H1 (cell line): Measurements from ENCODE around the gene UNC79. TPM values are rescaled to one million over a fixed set of nuclear protein-coding genes. Genes with fewer than 3 reads are reported as not detected.

Experiments
- CTCF ChIA-PET: fragments of 300-600 bp; sonication (Branson Sonifier 250); formaldehyde crosslinking; loops from one replicate; lab custom pipeline; 2021; ENCODE audit not compliant: partially characterized antibody; lab: Charles Lee
- POLR2A ChIA-PET: fragments of 300-600 bp; sonication (Branson Sonifier 250); formaldehyde crosslinking; loops from one replicate; lab custom pipeline; 2021; ENCODE audit warnings: inconsistent platforms; ENCODE audit not compliant: partially characterized antibody; lab: Charles Lee
- DNase-seq, 2 experiments: peaks; one replicate each; pipeline versions ENCODE4 v3.0.0 to v3.0.0-alpha.2; 2010 to 2022; ENCODE audit warnings: low spot score in 2 of 2, low read depth in 1 of 2, mixed read lengths in 1 of 2
- FAIRE-seq: peaks from 2 replicates; lab custom pipeline; 2011; peaks lifted over from hg19 to GRCh38; lab: Jason Lieb, UNC
- H2AFZ ChIP-seq: 2 replicates; pipeline ENCODE4 v1.8.1; 2012; ENCODE audit warnings: low read length, inconsistent platforms
- H2AK5ac ChIP-seq: 2 replicates; pipeline ENCODE4 v1.6.1; 2013; ENCODE audit warnings: low read depth, low read length
- H2BK120ac ChIP-seq: replicated peaks from 2 replicates; pipeline ENCODE3; 2013; ENCODE audit warnings: low read depth, low read length, inconsistent platforms
- H2BK12ac ChIP-seq: 2 replicates; pipeline ENCODE4 v1.6.1; 2013; ENCODE audit warnings: low read depth, low read length
- H2BK15ac ChIP-seq: 2 replicates; pipeline ENCODE4 v1.6.1; 2013; ENCODE audit warnings: low read length
- H2BK20ac ChIP-seq: 2 replicates; pipeline ENCODE4 v1.6.1; 2013; ENCODE audit warnings: low read length
- H2BK5ac ChIP-seq: 2 replicates; pipeline ENCODE4 v1.6.1; 2013; ENCODE audit warnings: low read depth, low read length
- H3K14ac ChIP-seq: 2 replicates; pipeline ENCODE4 v1.6.1; 2013; ENCODE audit warnings: inconsistent platforms; ENCODE audit not compliant: insufficient read length
- H3K18ac ChIP-seq: 2 replicates; pipeline ENCODE4 v1.6.1; 2013; ENCODE audit warnings: low read length; ENCODE audit errors: extremely low read depth
- H3K23ac ChIP-seq: 2 replicates; pipeline ENCODE4 v1.6.1; 2013; ENCODE audit warnings: inconsistent platforms; ENCODE audit not compliant: insufficient read length
- H3K23me2 ChIP-seq: 2 replicates; pipeline ENCODE4 v1.6.1; 2013; ENCODE audit warnings: low read depth, low read length
- H3K27ac ChIP-seq: 2 replicates; pipeline ENCODE4 v1.6.1; 2011; ENCODE audit warnings: low read depth, low read length, inconsistent platforms
- H3K27me3 ChIP-seq, 4 experiments: replicated peaks in 1 of 4; 1 replicate in 1 of 4; 2 replicates in 3 of 4; pipeline versions ENCODE4 v1.6.1 to v1.8.1; 2011 to 2013; ENCODE audit warnings: low read length in 3 of 4, mild to moderate bottlenecking in 3 of 4, inconsistent platforms in 2 of 4, mixed read lengths in 2 of 4, moderate library complexity in 1 of 4; ENCODE audit not compliant: control insufficient read depth in 3 of 4, insufficient read depth in 3 of 4; ENCODE audit errors: extremely low read depth in 1 of 4
- H3K36me3 ChIP-seq, 4 experiments: 2 replicates each; pipeline versions ENCODE4 v1.6.1 to v1.8.1; 2011 to 2013; ENCODE audit warnings: mild to moderate bottlenecking in 4 of 4, low read length in 3 of 4, moderate library complexity in 2 of 4, control low read depth in 1 of 4, inconsistent platforms in 1 of 4; ENCODE audit not compliant: insufficient read depth in 4 of 4, control insufficient read depth in 2 of 4
- H3K4ac ChIP-seq: replicated peaks from 2 replicates; pipeline ENCODE3; 2013; ENCODE audit warnings: low read length, low read depth, mixed read lengths, inconsistent platforms; ENCODE audit not compliant: insufficient read length
- H3K4me1 ChIP-seq, 4 experiments: replicated peaks in 1 of 4; 1 replicate in 1 of 4; 2 replicates in 3 of 4; pipeline versions ENCODE4 v1.6.1 to v1.8.1; 2011 to 2013; ENCODE audit warnings: low read length in 3 of 4, inconsistent platforms in 2 of 4, mixed read lengths in 1 of 4; ENCODE audit not compliant: insufficient read depth in 4 of 4, control insufficient read depth in 3 of 4
- H3K4me2 ChIP-seq, 2 experiments: 2 replicates each; pipeline versions ENCODE4 v1.6.1 to v1.8.1; 2011 to 2013; ENCODE audit warnings: low read depth in 2 of 2, low read length in 2 of 2, control low read depth in 1 of 2, inconsistent platforms in 1 of 2, mild to moderate bottlenecking in 1 of 2; ENCODE audit not compliant: insufficient read depth in 1 of 2
- H3K4me3 ChIP-seq, 4 experiments: fragments of 200-600, 300-600 bp in 1 of 4; sonication (generic), shearing (Covaris generic), sonication (Bioruptor Twin) in 1 of 4; 2 replicates each; pipeline versions ENCODE4 v1.5.1 to v1.8.1; 2011 to 2016; ENCODE audit warnings: low read length in 4 of 4, low read depth in 3 of 4, control low read depth in 2 of 4, inconsistent platforms in 2 of 4, mild to moderate bottlenecking in 2 of 4, mixed read lengths in 1 of 4, moderate library complexity in 1 of 4; ENCODE audit not compliant: insufficient read depth in 2 of 4; ENCODE audit errors: extremely low read depth in 1 of 4
- H3K56ac ChIP-seq: replicated peaks from 2 replicates; pipeline ENCODE3; 2013; ENCODE audit warnings: low read depth, mild to moderate bottlenecking, mixed read lengths, low read length, inconsistent platforms; ENCODE audit not compliant: insufficient read length
- H3K79me1 ChIP-seq: 2 replicates; pipeline ENCODE4 v1.6.1; 2013; ENCODE audit warnings: low read depth, low read length, control low read depth
- H3K79me2 ChIP-seq, 2 experiments: 2 replicates each; pipeline versions ENCODE4 v1.6.1 to v1.8.1; 2012 to 2013; ENCODE audit warnings: low read length in 2 of 2, mild to moderate bottlenecking in 2 of 2, inconsistent platforms in 1 of 2; ENCODE audit not compliant: insufficient read depth in 2 of 2, control insufficient read depth in 1 of 2
- H3K9ac ChIP-seq, 4 experiments: replicated peaks in 1 of 4; 1 replicate in 1 of 4; 2 replicates in 3 of 4; pipeline versions ENCODE4 v1.6.1 to v1.8.1; 2011 to 2013; ENCODE audit warnings: low read depth in 3 of 4, low read length in 3 of 4, control low read depth in 2 of 4, mild to moderate bottlenecking in 2 of 4, moderate library complexity in 2 of 4, inconsistent platforms in 1 of 4; ENCODE audit errors: extremely low read depth in 1 of 4
- H3K9me3 ChIP-seq, 2 experiments: 2 replicates each; pipeline versions ENCODE4 v1.6.1 to v1.8.1; 2012 to 2013; ENCODE audit warnings: mild to moderate bottlenecking in 2 of 2, moderate library complexity in 2 of 2, control low read depth in 1 of 2, inconsistent platforms in 1 of 2, low read depth in 1 of 2, low read length in 1 of 2, mixed read lengths in 1 of 2; ENCODE audit not compliant: insufficient read depth in 2 of 2
- H4K20me1 ChIP-seq, 2 experiments: replicated peaks in 1 of 2; 2 replicates each; pipeline versions ENCODE3 to v1.8.1; 2011 to 2013; ENCODE audit warnings: inconsistent platforms in 2 of 2, low read length in 2 of 2, mild to moderate bottlenecking in 1 of 2; ENCODE audit not compliant: insufficient read depth in 2 of 2, control insufficient read depth in 1 of 2
- H4K5ac ChIP-seq: 2 replicates; pipeline ENCODE4 v1.6.1; 2013; ENCODE audit warnings: low read length, low read depth, mixed read lengths, inconsistent platforms; ENCODE audit not compliant: insufficient read length
- H4K8ac ChIP-seq: 2 replicates; pipeline ENCODE4 v1.8.0; 2013; ENCODE audit warnings: mild to moderate bottlenecking, moderate library complexity, low read length, inconsistent platforms; ENCODE audit not compliant: insufficient read depth; ENCODE audit errors: extremely low read depth
- H4K91ac ChIP-seq: replicated peaks from 2 replicates; pipeline ENCODE3; 2013; ENCODE audit warnings: low read length, mixed read lengths, inconsistent platforms; ENCODE audit not compliant: insufficient read length
- BCL11A ChIP-seq, 2 experiments: IDR thresholded peaks; one replicate each; pipeline ENCODE4 v1.6.1; 2011; ENCODE audit warnings: low read depth in 2 of 2, low read length in 2 of 2, mild to moderate bottlenecking in 2 of 2
- E2F6 ChIP-seq: IDR thresholded peaks from 2 replicates; pipeline ENCODE4 v1.6.1; 2012; ENCODE audit warnings: inconsistent platforms
- EP300 ChIP-seq, 2 experiments: IDR thresholded peaks; 1 replicate in 1 of 2; 2 replicates in 1 of 2; pipeline ENCODE4 v1.6.1; 2011 to 2012; ENCODE audit warnings: low read depth in 2 of 2, low read length in 2 of 2, mild to moderate bottlenecking in 2 of 2, borderline replicate concordance in 1 of 2, inconsistent platforms in 1 of 2, moderate library complexity in 1 of 2
- SUZ12 ChIP-seq: fragments of 200-600 bp; sonication (generic); IDR thresholded peaks from 2 replicates; pipeline ENCODE4 v1.6.1; 2012; ENCODE audit warnings: mild to moderate bottlenecking, inconsistent platforms, low read length, moderate library complexity, mixed read lengths
- WGBS, 2 experiments: shearing (Covaris generic) in 1 of 2; methylation state at CpG; one replicate each; pipeline versions ENCODE4 v1.1.6 to v1.1.7; 2013 to 2015; ENCODE audit warnings: low lambda C conversion rate in 2 of 2, mixed read lengths in 2 of 2, inconsistent platforms in 1 of 2, low coverage in 1 of 2, missing lambda C conversion rate in 1 of 2; ENCODE audit not compliant: insufficient replicate concordance in 2 of 2, insufficient coverage in 1 of 2, insufficient read length in 1 of 2; ENCODE audit errors: extremely low coverage in 1 of 2, missing lambda C conversion rate in 1 of 2; 5-methylcytosine and 5-hydroxymethylcytosine counted together
- polyA plus RNA-seq, 7 experiments: library from polyadenylated mRNA; depleted of rRNA in 3 of 7; stranded (reverse) in 5 of 7; unstranded in 2 of 7; fragments of >200 nt in 5 of 7; fragments of 200-250 nt in 2 of 7; gene quantifications; 1 replicate in 5 of 7; 2 replicates in 1 of 7; 4 replicates in 1 of 7; pipeline versions ENCODE4 v1.2.1 to v1.2.3, GENCODE V29; 2011 to 2013; ENCODE audit warnings: missing spikeins in 2 of 7, mixed read lengths in 2 of 7
- total RNA-seq: library from RNA; stranded (reverse); fragmentation: NEBNext Ultra II Directional; extraction: Animal tissue kit (Norgen Biotek cat#: 25700); gene quantifications from 2 replicates; pipeline ENCODE4 v1.2.1, GENCODE V29; 2021

Gene UNC79
- total and polyA plus RNA-seq, 2 of the 8 experiments (the other 6 are each of a cell fraction or from before 2014, with no cell fraction given): 1.8 to 2.3 TPM

- Histone ChIP-seq H3K4ac (no peak overlapping the region), H3K4me2 (no peak overlapping the region), H3K14ac (no peak overlapping the region), H3K18ac (no peak overlapping the region), H3K27ac (no peak overlapping the region), H3K4me3 (no peak overlapping the region), H2BK20ac (peak overlapping the region; percentile 48), H3K27me3 (no peaks in the 10 kb centered on the region), H4K8ac (no peak overlapping the region), H2BK5ac (no peak overlapping the region), H2BK120ac (peak overlapping the region; percentile 23), H2AK5ac (no peak overlapping the region), H3K4me1 (peaks cover 8 to 31% (median 21%) of the 10 kb centered on the region in 4 experiments), H2BK12ac (peak overlapping the region; percentile 51; the same call in 1 of the 2 replicates), H2AFZ (0 out of 2 replicates have a peak overlapping the region, but pooled peaks have one; percentile 5), H3K23me2 (peaks cover 5% of the 10 kb centered on the region), H3K9ac (no peak overlapping the region; a peak in 1 of 7 replicates), H3K9me3 (no peaks in the 10 kb centered on the region), H3K79me2 (no peaks in the 10 kb centered on the region), H4K20me1 (no peaks in the 10 kb centered on the region), H3K56ac (no peak overlapping the region), H2BK15ac (no peak overlapping the region), H4K91ac (peak overlapping the region; percentile 71), H4K5ac (no peak overlapping the region), H3K23ac (no peak overlapping the region), H3K36me3 (no peaks in the 10 kb centered on the region), H3K79me1 (no peaks in the 10 kb centered on the region)
- 83% methylated on average over 5 of the region's 5 CpGs; no CpG with 5 or more reads in 1 of the 2 experiments for WGBS, 2 experiments
- POLR2A ChIA-PET: no interaction called here
- TF ChIP-seq BCL11A (IDR thresholded peaks at IDR 0.05; ENCODE audit: low read depth in 2 of 2, low read length in 2 of 2) (no peak), EP300 (IDR thresholded peaks at IDR 0.05; ENCODE audit: borderline replicate concordance in 1 of 2, low read depth in 2 of 2, low read length in 2 of 2) (no peak), SUZ12 (no peak), E2F6 (0 out of 2 replicates have a peak, but pooled peaks have one; percentile 13)
- CTCF ChIA-PET: interaction anchor here (1.4 to 4.4 kb wide), 5 partner anchors 14 to 217 kb away, joined by 4 to 47 read pairs (median 9); no protein-coding TSS in a partner anchor
- DNase-seq: no peak
- no peak for FAIRE-seq
Observed at GRCh38 chr14:93686268-93686667, 255.5 kb downstream of the UNC79 start.
